ENCODE data around the gene HLA-DMB.

HLA-DMB gene

DNA sequence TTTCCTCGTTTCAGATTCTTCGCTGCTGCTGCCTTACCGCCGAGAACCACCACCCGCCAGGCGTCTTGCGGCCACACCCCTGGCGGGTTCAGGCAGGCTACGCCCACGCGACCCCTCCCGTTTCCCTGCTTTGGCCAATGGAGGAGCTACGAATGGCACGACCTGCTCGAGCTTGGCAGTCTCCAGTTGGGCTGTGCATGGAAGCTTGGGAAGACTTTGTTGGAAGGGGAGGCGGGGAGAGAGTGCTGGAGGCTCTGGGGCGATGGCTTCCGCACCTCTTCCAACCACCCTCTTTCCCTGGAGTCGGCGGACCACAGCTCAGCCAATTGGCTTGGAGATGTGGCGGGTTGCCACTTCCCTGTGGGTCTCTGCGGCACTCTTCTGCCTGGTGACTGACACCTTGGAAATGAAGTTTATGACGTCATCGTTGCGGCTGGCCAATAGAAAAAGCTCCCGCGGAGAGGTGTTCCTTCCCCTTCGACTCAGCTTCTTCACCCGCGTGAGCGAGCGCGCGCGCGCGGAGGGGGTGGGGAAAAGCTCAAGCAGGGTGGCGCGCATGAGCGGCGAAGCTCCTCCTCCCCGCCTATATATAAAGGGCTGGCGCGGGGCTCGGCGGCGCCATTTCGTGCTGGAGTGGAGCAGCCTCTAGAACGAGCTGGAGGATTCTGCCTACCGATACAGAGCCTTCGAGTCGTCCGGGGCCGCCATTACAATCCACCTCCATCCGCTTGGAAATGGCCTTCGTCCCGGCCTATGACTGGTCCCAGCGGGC, 30.9 kb upstream of the HLA-DMB start:
- peak; percentile 99 for DNase-seq

DNA sequence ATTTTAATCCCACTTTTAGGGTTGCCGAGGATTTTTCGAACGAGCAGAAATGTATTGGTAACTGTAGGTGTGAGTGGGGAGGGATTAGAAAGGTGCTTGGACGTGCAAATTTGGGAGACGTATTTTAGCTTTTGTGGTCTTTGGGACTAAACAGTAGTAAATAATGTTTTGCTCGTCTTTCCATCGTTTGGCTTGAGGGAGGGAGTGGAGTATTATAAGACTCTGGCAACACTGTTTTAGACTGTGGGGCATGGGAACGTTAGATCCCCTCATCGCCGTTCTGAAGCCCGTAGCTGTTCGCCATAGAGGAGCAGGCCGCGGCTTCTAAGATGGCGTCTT, 30.4 kb upstream of the HLA-DMB start:
- no peak for DNase-seq

DNA sequence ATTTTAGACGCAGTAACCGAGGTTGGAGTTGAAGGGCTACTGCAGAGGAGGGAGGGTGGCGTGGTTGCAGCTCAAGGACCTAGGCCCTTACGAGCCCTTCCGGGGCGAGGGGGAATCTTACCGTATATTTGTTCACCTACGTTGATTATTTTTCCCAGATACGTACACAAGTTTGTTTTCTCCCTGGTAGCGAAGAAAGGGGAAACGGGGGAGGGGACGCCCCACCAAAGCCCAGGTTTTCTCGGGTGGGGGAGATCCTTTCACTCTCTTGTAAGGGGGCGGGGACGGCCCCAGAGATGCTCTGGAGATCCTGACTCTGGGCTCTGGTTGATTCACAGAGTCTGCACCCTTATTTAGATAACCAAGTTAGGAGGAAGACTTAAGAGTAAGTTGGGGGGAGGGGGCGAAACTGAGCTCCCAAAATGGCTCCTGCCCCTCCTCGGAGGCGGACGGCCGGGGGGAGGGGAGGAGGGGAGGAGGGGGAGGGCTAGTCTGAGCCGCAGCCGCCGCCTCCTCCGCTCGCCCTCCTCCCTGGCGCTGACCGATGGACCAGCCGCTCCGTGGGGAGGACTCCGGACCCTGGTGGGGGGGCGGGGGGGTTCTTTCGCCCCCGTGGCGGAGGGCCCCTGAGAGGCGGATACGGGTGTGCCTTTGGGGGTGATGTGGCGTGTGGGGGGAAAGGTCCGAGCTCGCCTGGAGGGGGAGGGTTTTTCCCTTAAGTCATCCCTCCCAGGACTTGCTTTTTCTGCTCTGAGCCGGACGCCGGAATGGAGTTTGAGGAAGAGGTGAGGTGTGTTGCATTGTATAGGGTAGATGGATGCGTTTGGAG, 29.8 kb upstream of the HLA-DMB start:
- peak; percentile 72 for DNase-seq

DNA sequence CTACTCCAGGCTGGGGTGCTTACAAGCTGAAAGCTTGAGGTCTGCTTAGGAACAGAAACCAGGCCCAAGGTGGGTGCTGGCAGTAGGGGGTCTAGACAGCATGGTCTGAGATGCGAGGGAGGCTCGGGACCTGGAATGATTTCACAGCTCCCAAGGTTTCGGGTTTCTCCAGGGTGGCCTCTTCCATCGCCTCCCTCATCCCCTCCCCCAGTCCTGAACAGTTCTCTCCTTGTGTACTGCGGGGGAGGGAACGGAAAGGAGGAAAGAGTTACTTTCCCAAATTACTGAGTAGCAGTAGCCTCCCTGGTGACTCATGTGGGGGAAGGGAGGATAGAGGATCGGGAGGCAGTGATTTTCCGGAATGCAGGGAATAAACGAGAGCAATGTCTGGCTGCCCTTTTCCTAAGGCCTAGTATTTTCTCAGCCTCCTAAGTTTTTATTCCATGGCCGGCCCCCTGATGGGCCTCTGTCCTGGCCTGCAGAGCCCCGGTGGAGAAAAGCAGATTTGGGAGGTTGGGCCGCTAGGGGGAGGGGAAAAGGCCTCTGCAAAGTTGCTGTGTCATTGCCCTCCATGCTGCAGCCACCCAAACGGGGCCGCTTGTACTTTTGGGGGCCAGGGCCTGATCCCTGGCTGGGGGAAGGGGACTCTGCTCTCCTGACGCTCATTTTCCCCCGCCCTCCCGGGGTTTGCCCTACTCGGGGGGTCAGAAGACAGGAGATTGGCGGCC, 29.0 kb upstream of the HLA-DMB start:
- peak; percentile 65 for DNase-seq

DNA sequence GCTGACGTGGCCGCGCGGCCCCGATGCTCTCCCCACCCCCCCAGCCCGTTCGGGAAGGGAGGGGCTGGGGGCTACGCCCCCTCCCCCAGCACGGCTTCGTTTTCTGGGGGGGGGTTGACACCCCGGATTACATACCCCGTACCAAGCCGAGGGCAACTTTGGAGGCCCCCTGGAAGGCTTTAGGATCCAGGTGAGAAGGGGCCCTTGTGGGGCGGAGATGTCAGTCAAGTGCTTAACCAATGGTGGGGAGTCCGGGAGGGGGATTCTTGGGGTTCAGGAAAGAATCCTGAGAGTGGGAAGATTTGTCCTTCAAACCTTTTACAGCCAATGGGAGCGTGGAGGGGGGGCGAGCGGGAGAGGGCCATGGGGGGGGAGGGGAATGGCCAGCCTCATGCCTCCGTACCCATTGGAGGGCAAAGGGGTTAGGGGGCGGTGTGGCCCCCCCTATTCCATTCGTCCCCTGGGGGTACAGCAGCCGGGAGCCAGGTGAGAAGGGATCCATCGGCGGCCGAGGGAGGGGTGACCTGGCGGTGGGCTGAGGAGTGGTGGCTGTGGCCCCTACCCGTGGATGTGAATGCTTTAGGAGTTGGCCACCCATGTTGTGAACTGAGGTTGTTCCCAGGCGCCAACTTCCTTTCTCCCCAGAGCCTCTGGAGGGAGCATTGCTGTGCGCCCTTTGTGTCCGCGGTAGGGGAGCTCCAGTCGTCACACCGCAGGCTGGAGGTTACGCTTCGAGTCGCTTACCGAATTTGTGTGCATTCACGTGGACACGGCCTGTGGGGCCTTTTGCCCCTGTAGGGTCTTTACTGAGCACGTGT, 28.2 kb upstream of the HLA-DMB start:
- peak; percentile 48 for DNase-seq

DNA sequence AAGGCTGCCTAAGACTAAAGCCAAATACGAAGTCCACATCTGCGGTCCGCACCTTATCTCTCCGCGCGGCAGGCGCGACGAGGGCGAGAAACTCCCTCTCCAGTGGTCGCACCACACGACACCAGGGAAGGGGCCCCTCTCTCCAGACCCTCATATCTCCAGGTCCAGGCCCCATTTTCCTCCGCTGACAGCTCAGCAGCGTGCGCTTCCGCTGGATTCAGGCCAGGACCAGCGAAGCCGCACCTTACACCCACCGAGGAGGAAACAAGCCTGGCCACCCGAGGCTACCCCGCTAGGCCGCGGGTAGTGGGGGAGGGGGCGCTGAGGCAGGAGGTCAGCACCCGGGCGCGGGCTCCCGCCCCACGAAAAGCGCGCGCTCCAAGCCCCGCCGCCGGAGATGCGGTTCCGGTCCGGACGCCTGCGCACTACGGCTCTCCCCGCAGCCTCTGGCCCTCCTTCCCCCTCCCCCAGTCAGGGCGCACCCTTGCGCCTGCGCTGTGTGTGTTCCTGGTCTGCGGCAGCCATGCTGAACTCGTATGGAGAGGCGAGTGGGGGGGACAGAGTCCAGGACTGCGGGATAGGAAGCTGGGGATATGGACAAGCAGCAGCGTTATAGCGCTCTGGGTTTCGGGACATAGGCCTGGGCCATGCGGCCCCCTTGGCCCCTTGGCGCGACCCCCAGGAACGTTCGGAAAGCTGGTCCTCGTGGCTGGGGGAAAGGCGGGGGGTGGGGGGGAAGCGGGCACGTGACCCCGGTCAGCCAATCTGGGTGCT, 27.5 kb upstream of the HLA-DMB start, which contains the start of gene BRD2:
TSS of gene BRD2 (plus strand) at position 502 of the 774 bp plus-strand sequence. CDS start 4,305 bp downstream, outside the sequence.
- peak; percentile 91 for DNase-seq

DNA sequence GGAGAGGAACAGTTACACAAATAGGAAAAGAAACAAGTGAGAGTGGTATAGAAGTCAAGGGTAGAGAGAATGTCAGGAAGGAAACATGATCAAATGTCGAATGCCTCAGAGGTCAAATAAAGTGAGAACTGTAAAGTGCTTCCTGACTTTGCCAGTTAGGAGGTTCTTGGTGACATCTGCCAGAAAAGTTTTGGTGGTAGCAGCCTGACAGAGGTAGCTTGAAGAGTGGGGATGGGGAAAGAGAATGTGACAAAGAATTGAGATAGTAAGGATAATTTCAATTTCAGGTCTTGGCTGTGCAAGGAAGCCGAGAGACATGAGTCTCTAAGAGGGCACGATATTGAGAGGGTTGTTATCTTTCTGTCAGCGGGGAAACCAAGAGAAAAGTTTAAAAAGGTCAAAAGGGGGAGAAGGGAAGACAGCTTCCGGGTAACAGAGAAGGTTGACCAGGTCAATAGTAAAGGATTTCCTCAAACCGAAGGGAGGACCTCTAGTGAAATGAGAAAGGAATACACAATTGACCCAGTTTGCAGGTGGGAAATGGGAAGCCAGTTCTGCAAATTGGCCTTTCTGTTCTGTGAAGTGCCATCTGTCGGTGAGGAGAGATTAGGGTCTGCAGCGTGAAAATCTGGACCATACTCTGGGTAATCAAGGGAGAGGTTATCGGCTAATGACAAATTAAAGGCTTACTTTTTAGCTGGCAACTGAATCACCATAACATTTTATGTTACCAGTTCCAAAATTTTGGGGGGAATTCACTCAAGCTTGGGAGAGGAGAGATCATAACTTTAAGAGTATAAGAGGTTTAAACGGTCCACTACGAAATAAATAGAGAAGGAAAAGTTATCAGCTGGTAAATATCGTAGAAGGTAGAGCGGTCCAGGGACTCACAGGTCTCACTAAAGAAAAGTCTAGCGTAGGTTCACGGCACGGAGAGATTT, 26.6 kb upstream of the HLA-DMB start:
- DNase-seq: no peak

DNA sequence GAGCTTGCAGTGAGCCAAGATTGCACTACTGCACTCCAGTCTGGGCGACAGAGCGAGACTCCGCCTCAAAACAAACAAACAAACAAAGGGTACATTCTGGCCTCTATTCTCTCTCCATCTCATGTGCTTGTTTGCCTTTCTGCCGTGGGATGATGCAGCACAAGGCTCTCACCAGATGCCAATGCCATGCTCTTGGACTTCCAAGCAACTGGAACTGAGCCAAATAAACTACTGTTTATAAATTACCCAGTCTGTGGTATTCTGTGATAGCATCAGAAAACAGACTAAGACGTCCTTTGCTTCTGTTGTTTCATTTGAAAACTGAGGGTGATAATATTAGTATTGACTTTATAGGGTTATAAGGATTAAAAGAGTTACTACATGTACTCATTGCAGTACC, 23.9 kb upstream of the HLA-DMB start:
- DNase-seq: no peak

DNA sequence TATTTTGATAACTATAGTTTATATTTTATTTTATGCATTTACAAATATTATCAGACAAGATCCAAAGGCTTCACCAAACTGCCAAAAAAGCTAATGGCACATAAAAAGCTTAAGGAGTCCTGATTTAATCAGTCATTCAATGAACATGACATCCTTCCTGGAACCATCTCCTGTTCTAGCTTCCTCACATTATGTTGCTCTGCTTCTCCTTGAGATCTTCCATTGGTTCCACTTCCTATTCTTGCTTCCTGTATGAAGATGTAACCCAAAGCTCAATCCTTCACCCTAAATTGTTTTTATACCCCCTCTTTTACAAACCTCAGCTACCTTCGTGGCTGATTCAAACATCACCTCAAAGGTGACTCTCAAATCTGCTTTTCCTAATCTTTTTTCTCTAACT, 23.0 kb upstream of the HLA-DMB start:
- no peak for DNase-seq

DNA sequence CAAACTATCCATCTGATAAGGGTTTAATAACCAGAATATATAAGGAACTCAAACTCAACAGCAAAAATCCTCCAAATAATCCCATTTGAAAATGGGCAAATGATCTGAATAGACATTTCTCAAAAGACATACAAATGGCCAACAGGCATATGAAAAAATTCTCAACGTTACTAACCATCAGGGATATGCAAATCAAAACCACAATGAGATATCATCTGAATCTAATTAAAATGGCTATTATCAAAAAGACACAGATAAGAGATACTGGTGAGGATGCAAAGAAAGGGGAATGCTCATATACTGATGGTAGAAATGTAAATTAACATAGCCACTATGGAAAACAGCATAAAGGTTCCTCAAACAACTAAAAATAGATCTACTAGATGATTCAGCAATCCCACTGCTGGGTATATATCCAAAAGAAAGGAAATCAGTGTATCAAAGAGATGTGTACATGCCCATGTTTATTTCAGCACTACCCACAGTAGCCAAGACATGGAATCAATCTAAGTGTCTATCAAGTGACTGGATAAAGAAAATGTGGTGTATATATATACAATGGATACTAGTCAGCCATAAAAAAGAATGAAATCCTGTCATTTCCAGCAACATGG, 21.5 kb upstream of the HLA-DMB start:
- DNase-seq: no peak

DNA sequence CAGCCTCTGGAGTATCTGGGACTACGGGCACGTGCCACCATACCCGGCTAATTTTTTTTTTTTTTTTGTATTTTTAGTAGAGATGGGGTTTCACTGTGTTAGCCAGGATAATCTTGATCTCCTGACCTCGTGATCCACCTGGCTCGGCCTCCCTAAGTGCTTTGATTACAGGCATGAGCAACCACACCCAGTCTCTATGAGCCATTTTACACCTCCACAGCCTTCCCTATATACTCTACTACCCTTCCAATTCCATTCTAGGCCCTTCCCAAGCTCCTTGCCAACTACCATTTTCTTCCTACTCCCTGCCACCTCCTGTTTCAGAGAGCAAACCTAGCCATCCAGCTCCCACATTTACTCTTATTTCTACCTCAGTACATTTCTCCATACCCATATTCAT, 19.7 kb upstream of the HLA-DMB start:
- DNase-seq: no peak

DNA sequence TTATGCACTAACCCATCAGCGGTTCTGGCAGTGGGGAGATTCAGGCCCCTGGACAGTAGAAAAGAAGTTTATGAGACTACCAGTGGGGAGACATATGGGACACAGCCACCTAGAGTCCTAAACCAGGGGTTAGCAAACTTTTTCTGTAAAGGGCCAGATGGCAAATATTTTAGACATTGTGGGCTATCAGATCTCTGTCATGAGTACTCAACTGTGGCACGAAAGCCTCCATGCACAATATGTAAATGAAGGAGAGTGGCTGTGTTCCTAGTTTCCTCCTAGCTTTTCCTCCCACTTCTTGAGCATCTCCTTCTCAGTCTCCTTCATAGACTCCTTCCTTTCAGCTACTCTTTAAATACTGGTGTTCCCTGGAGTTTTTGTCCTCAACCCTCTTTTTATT, 15.3 kb upstream of the HLA-DMB start:
- DNase-seq: no peak

DNA sequence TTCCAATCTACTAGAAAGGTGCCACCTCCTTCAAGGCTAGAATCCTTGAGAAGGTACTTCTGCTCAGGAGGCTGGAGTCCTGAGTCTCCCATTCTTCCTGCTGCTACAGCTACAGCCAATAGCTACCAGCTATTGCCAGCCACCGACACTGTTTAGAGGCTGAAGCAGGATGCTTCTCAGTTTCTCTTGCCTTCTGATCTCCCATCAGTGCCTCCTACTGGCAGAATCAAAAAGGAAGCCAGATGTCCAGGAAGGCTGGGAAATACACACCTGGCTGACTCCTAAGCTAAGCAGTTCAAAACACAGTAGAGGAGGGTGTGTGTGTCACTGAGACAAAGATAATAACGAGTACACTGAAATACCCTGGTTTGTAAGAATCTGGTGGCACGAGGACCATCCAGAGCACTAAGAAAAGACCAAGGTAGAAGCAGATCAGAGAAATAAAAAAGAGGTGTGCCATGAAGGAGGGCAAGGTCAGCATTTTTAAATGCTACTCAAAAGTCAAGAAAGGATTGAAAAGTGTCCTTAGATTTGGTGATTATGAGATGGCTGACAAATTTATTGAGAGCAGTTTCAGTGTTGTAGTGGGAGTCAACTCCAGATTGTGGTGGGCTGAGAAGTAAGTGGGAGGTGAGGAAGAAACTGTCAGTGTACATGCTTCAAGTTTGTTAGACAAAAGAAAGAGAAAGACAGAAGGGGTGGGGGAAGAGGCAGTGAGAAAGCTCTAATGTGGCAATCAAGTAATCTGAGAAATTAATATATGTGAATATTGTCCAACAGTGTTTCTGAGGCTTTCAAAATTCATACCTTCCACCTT, 14.4 kb upstream of the HLA-DMB start:
- DNase-seq: no peak

DNA sequence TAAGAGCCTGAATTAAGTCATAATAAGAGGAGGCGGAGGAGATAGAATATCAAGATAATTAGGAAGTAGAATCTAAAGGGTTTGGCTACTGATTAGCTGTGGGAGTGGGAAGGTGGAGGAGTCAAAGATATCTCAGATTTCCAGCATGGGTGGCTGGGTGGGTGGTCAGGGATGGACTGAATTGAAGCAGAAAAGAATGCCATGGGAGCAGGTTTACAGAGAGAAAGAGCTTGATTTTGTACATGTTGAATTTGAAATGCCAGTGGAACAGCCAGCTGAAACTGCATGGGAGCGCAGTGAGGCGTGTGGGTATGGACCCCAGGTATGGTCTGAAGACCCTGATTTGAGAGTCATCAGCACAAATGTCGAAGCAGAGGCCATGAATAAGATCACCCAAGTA, 13.4 kb upstream of the HLA-DMB start:
- DNase-seq: no peak

DNA sequence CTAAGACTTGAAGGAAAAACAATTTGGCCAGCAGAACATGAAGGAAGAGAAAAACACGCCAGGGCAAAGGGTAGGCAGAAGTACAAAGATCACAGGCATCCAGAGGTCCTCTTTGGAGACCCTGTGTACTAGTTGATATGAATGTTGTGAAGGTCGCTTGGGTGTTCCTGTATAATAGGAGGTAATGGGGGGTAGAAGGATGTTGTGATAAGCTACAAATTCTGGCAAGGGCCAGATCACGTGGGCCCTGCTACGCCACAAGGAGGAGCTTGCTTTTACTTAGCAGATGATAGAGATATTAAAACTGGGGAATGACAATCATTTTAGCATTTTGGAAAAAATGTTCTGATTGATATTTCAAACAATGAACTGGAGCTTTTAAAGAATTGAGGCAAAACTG, 12.9 kb upstream of the HLA-DMB start:
- no peak for DNase-seq

DNA sequence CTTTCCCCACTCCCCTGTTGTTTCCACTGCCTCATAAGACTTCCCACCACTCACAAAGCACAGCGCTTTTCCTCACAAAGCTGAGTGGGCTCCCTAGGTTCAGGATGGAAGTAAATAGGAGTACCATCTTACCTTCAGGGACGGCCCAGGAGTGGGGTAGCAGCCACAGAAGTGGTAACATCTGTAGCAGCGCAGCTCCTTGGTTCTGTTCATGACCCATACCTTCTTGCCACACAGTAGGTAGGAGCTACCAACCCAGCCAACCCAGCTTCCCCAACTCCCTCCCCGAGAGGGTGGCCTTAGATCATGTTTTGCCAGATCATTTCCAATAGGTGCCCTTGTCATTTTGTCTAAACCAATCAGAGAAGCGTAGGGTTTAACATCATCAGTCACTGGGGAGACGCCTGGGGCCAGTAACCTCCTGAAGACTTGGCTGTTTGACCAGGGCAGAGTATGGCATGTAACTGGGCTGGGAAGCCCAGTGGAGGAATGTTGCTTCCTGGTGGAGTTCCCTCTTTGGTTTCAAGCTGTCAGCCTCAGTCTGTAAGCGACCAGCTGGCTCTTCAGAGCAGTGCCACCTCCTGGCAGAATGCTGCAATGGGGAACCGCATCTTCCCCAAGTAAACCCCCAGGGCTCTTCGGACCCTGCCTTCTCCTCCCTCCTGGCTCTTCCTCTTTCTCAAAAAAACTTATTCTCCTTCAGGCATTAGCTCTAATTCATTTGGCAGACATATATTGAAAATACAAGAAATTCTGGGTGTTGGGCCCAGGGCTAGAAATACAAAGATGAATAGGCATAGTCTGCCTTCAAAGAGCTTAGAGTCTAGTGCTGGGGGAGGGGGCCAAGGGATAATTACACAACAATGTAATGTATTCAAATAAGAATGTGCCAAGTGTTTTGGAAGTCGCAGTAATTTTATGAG, 12.2 kb upstream of the HLA-DMB start, which contains the start of gene HLA-DMA:
TSS of gene HLA-DMA (minus strand) at position 281 of the 923 bp plus-strand sequence. CDS start at position 220, 61 bp downstream.
- peak; percentile 60 for DNase-seq

DNA sequence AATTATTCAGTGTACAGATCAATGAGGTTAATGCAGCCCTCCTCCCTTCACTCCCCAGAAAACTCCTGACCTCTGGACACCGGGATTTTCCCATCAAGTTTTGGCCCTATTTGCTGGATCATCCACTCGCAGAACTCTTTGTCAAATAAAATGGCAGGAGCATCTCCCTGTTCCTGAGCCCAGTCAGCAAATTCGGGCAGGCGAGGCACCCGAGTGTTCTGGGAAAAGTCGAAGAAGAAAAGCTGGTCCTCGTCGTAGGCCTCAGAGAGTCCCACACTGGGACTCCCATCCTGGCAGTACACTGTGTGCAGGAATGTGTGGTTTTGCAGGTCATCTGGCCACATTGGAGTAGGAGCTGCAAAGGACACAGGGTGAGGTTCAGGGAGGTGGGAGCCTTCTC, 9.6 kb upstream of the HLA-DMB start:
- DNase-seq: no peak

DNA sequence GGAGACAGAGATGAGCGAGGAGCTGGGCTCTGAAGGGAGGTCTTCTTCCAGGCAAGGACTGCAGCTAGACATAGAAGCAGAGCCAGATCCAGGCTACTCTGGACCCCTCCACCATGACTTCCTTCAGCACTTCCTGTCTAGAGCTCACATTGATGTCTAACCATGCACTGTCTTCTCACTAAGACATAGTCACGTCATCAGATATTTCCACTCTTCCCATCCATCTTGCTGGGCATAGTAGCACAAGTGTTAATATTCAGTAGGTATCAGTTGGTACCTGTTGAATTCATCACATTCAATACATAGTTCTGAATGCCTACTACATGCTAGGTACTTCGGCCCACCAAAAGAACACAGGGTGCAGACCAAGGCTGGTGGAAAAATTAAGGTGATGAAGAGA, 9.2 kb upstream of the HLA-DMB start:
- DNase-seq: no peak
